Activated naive CD4-positive, alpha-beta T cell (primary cell): Measurements from ENCODE around the gene CSF2RB.

ENCODE experiments used
- DNase-seq, 4 experiments: peaks; one replicate each; lab custom pipeline; 2025; lab: John Stamatoyannopoulos, UW

The CSF2RB gene

GRCh38 chr22:36913427-36914389 lies at the start of gene CSF2RB:
CSF2RB (plus strand) TSS chr22:36913628; CDS start chr22:36922208, 8,580 bp downstream.
- DNase-seq = no peak

DNA sequence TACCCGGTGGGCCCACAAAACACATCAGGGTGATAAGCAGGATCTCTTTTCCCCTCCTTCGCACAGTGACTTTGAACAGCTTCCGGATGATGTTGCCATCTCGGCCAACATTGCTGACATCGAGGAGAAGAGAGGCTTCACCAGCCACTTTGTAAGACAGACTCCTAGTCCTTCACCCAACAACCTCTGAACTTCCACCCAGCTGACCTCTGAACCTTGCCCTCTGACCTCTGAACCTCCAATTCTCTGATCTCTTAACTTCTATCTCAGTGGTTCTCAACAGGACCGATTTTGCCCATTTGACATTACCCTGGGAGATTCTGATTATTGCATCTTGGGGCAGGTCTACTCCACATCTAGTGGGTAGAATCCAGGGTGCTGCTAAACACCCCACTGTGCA lies 49.4 kb upstream of the CSF2RB start:
- no peak for DNase-seq

DNA sequence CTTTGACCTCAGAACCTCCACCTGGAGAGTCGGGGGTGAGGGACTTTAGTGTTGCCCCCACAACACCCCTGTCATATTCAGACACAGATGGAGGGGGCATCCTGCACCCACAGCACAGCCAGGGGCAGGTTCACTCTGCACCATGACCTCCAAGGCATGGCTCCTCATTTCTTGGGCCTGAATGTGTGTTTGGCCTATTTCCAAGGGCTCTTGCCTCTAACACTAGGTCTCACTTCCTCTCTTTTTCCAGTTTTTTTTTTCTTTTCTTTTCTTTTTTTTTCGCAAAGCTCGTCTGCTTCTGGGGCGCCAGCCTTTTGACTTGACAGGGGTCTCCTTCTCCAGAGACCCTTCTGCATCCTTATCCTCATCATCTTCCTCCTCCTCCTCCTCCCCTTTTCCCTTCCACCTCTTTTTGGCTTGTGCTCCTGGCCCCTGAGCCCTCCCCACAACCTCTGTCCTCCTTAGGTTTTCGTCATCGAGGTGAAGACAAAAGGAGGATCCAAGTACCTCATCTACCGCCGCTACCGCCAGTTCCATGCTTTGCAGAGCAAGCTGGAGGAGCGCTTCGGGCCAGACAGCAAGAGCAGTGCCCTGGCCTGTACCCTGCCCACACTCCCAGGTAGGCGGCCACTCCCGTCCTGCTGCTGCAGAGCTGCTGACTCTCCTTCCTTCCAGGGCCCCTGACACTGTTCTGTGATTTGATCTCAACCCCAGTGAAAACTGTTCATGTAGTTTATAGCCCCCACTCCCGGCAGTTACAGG lies 48.8 kb upstream of the CSF2RB start:
- no peak for DNase-seq

GRCh38 chr22:36865346-36865745 lies 48.1 kb upstream of the CSF2RB start:
- DNase-seq = no peak

- no peak for DNase-seq
Observed at GRCh38 chr22:36867695-36868094, 45.7 kb upstream of the CSF2RB start.

- no peak for DNase-seq
Observed at GRCh38 chr22:36868546-36869181, 44.8 kb upstream of the CSF2RB start.

- no peak for DNase-seq
Observed at GRCh38 chr22:36870250-36870649, 43.2 kb upstream of the CSF2RB start.

- DNase-seq = no peak
Observed at GRCh38 chr22:36871669-36872081, 41.8 kb upstream of the CSF2RB start.

GRCh38 chr22:36872084-36872483 lies 41.3 kb upstream of the CSF2RB start:
- DNase-seq = no peak

DNA sequence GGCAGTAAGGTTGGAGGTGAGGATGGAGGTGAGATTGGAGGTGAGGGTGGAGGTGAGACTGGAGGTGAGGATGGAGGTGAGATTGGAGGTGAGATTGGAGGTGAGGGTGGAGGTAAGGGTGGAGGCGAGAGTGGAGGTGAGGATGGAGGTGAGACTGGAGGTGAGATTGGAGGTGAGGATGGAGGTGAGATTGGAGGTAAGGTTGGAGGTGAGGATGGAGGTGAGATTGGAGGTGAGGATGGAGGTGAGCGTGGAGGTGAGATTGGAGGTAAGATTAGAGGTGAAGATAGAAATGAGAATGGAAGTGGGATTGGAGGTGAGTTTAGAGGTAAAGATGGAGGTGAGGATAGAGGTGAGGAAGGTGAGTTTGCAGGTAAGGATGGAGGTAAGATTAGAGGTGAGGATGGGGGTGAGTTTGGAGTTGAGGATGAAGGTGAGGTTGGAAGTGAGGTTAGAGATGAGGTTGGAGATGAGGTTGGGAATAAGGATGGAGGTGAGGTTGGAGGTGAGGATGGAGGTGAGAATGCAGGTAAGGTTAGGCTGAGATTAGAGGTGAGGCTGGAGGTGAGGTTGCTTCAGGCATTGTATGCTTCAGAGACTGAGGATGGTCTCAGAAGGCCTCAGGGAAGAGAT lies 40.4 kb upstream of the CSF2RB start:
- no peak for DNase-seq

GRCh38 chr22:36873614-36874308 lies 39.7 kb upstream of the CSF2RB start:
- DNase-seq = no peak

DNA sequence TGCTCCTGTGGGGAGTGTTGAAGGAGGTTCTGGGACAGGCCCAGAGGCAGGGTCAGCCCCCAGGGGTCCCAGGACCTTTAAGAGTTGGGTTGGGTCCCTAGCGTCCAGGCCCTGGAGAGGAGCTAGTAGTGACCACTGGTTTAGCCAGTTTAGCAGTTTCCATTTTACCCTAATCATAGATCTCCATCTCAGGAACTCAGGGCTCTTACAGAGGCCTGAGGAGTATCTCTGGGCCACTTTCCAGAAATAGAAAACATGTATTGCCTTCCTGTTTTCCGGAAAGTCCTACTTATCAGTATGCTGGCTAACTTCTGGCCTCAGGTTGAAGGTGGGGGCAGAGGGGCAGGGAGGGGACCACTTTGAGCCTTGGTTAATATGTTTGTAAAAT lies 39.1 kb upstream of the CSF2RB start:
- DNase-seq = no peak

- no peak for DNase-seq
Observed at GRCh38 chr22:36874736-36875135, 38.7 kb upstream of the CSF2RB start.

GRCh38 chr22:36875741-36876140 lies 37.7 kb upstream of the CSF2RB start:
- no peak for DNase-seq

DNA sequence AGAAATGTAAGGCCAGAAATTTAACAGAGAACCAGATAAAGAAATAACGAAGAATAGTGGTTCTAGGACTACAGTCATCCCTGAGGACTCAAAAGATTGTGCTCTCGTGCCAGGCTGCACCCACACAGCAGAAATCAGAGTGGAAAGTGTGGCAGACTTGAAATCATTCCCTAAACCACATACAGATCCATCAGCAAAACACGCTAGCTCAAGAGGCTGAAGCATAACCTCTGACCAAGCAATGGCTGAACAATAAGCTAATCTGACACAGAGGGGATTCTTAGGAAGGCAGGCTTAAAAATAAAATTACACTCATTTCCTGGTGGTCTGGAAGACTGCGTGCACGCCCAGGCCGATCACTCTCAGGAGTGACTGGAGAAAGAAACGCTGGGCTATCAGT lies 33.7 kb upstream of the CSF2RB start:
- no peak for DNase-seq

DNA sequence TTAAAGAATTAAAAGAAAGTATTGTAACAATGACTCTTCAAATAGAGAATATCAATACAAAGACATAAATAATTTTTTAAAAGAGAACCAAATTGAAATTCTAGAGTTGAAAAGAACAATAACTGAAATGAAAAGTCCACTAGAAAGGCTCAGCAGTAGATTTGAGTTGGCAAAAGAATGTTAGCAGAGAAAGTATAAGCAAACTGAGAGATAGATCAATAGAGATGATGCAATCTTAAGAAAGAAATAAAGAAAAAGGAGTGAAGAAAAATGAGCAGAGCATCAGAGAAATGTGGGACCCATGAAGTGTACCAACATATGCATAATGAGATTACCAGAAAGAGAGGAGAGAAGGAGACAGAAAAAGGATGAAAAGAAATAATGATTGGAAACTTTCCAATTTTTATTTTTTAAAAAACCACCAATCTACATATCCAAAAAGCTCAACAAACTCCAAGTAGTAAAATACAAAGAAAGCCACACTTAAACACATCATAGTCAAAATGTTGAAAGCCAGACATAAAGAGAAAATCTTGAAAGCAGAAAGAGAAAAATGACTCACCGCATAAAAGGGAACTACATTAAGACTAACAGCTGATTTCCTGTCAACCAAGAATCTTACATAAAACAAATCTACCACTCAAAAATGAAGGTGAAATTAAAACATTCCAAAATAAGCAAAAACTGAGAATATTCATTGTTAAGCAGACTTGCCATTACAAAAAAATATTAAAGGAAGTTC lies 31.8 kb upstream of the CSF2RB start:
- DNase-seq = no peak

- DNase-seq = no peak
Observed at GRCh38 chr22:36884349-36885158, 28.9 kb upstream of the CSF2RB start.

GRCh38 chr22:36885474-36885873 lies 28.0 kb upstream of the CSF2RB start:
- DNase-seq = no peak

- DNase-seq = no peak
Observed at GRCh38 chr22:36886016-36886415, 27.4 kb upstream of the CSF2RB start.

- DNase-seq = no peak
Observed at GRCh38 chr22:36887162-36887561, 26.3 kb upstream of the CSF2RB start.
